H1 (cell line): ENCODE measurements around the gene ERO1B.

Experiments used
- BCL11A ChIP-seq, 2 experiments: IDR thresholded peaks; one replicate each; pipeline ENCODE4 v1.6.1; 2011; ENCODE audit warnings: low read depth in 2 of 2, low read length in 2 of 2, mild to moderate bottlenecking in 2 of 2
- CHD2 ChIP-seq: IDR thresholded peaks from 2 replicates; pipeline ENCODE4 v1.6.1; 2012; ENCODE audit warnings: low read length, improper control_type of control experiment
- EZH2 ChIP-seq: fragments of 200-600 bp; sonication (generic); IDR thresholded peaks from 2 replicates; pipeline ENCODE4 v1.7.1; 2012; ENCODE audit warnings: low read depth, mild to moderate bottlenecking, moderate library complexity, low read length, inconsistent platforms; ENCODE audit not compliant: severe bottlenecking
- POLR2A ChIP-seq, 2 experiments: IDR thresholded peaks; 1 replicate in 1 of 2; 2 replicates in 1 of 2; pipeline ENCODE4 v1.6.1; 2011; ENCODE audit warnings: low read depth in 2 of 2, low read length in 2 of 2, mild to moderate bottlenecking in 2 of 2; ENCODE audit errors: control extremely low read depth in 1 of 2
- TF ChIP-seq, protein P1 (sequence below), 3 experiments: IDR thresholded peaks; 1 replicate in 2 of 3; 2 replicates in 1 of 3; pipeline versions ENCODE4 v1.5.1 to v1.6.1; 2011; ENCODE audit warnings: low read length in 3 of 3, mild to moderate bottlenecking in 3 of 3, inconsistent platforms in 2 of 3, low read depth in 1 of 3, moderate library complexity in 1 of 3; ENCODE audit not compliant: insufficient read depth in 1 of 3; ENCODE audit errors: control extremely low read depth in 1 of 3

DNA sequence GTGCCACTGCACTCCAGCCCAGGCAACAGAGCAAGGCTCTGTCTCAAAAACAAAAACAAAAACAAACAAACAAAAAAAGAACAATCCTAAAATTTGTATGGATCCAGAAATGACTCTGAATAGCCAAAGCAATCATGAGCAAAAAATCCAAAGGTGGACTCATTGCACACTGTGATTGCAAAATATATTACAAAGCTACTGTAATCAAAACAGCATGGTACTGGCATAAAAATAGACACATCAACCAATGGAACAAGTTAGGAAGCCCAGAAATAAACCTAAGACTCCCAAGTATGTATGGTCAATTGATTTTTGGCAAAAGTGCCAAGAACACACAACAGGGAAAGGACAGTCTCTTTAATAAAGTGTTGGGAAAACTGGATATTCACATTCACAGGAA lies 19.9 kb downstream of the ERO1B start:
- no peak for TF ChIP-seq BCL11A (IDR thresholded peaks at IDR 0.05; ENCODE audit: low read depth in 2 of 2, low read length in 2 of 2)
- TF ChIP-seq, protein P1, sequence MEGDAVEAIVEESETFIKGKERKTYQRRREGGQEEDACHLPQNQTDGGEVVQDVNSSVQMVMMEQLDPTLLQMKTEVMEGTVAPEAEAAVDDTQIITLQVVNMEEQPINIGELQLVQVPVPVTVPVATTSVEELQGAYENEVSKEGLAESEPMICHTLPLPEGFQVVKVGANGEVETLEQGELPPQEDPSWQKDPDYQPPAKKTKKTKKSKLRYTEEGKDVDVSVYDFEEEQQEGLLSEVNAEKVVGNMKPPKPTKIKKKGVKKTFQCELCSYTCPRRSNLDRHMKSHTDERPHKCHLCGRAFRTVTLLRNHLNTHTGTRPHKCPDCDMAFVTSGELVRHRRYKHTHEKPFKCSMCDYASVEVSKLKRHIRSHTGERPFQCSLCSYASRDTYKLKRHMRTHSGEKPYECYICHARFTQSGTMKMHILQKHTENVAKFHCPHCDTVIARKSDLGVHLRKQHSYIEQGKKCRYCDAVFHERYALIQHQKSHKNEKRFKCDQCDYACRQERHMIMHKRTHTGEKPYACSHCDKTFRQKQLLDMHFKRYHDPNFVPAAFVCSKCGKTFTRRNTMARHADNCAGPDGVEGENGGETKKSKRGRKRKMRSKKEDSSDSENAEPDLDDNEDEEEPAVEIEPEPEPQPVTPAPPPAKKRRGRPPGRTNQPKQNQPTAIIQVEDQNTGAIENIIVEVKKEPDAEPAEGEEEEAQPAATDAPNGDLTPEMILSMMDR (IDR thresholded peaks at IDR 0.05; ENCODE audit: control extremely low read depth in 1 of 3, insufficient read depth in 1 of 3, low read depth in 1 of 3, low read length in 3 of 3) = no peak
- no peak for TF ChIP-seq EZH2
- no peak for TF ChIP-seq CHD2
- no peak for TF ChIP-seq POLR2A (IDR thresholded peaks at IDR 0.05; ENCODE audit: control extremely low read depth in 1 of 2, low read depth in 2 of 2, low read length in 2 of 2)
